Neural cell (in vitro differentiated cells): ENCODE measurements around the gene SH3PXD2A. TPM values are rescaled to one million over a fixed set of nuclear protein-coding genes. Genes with fewer than 3 reads are reported as not detected.

Experiments
- H2AFZ ChIP-seq: fragments of 200-600, 300-800 bp; sonication (generic), shearing (Covaris generic); 2 replicates; pipeline ENCODE4 v1.6.0; 2014; ENCODE audit warnings: low read depth, mild to moderate bottlenecking, antibody characterized with exemption, low read length, moderate library complexity
- H3F3A ChIP-seq: fragments of 200-600 bp; shearing (Covaris generic); 2 replicates; pipeline ENCODE4 v1.6.1; 2016; ENCODE audit warnings: mild to moderate bottlenecking, moderate library complexity, mixed read lengths, antibody characterized with exemption, low read length; ENCODE audit not compliant: insufficient read depth, poor library complexity, severe bottlenecking
- H3K27ac ChIP-seq: fragments of 200-600, 300-800 bp; sonication (generic), shearing (Covaris generic); 2 replicates; pipeline ENCODE4 v1.5.1; 2014; ENCODE audit warnings: mild to moderate bottlenecking, low read length, moderate library complexity
- H3K27me3 ChIP-seq: fragments of 300-800, 200-600 bp; sonication (generic), shearing (Covaris generic); 2 replicates; pipeline ENCODE4 v1.6.0; 2014; ENCODE audit warnings: mild to moderate bottlenecking, low read depth, low read length, moderate library complexity; ENCODE audit not compliant: insufficient read depth
- H3K36me3 ChIP-seq: fragments of 300-800, 200-600 bp; sonication (generic), shearing (Covaris generic); 2 replicates; pipeline ENCODE4 v1.5.1; 2014; ENCODE audit warnings: mild to moderate bottlenecking, antibody characterized with exemption, low read length, moderate library complexity; ENCODE audit not compliant: insufficient read depth
- H3K4me2 ChIP-seq: fragments of 300-800, 200-600 bp; sonication (generic), shearing (Covaris generic); 2 replicates; pipeline ENCODE4 v1.6.0; 2014; ENCODE audit warnings: mild to moderate bottlenecking, low read length
- H3K4me3 ChIP-seq: fragments of 300-800, 200-600 bp; sonication (generic), shearing (Covaris generic); 2 replicates; pipeline ENCODE4 v1.5.1; 2014; ENCODE audit warnings: mild to moderate bottlenecking, low read length, moderate library complexity
- H3K79me2 ChIP-seq: fragments of 200-600 bp; shearing (Covaris generic); replicated peaks from 2 replicates; pipeline ENCODE4 v1.6.0; 2014; ENCODE audit warnings: mild to moderate bottlenecking, low read length, moderate library complexity; ENCODE audit not compliant: insufficient read depth
- H3K9ac ChIP-seq: fragments of 300-800, 200-600 bp; sonication (generic), shearing (Covaris generic); 2 replicates; pipeline ENCODE4 v1.6.1; 2016; ENCODE audit warnings: mild to moderate bottlenecking, low read length, mixed read lengths
- H3K9me2 ChIP-seq: fragments of 200-600 bp; shearing (Covaris generic); 2 replicates; pipeline ENCODE4 v1.6.1; 2016; ENCODE audit warnings: mild to moderate bottlenecking, low read length, mixed read lengths; ENCODE audit not compliant: insufficient read depth
- H3K9me3 ChIP-seq: fragments of 200-600, 300-800 bp; sonication (generic), shearing (Covaris generic); 2 replicates; pipeline ENCODE4 v1.6.1; 2016; ENCODE audit warnings: mild to moderate bottlenecking, mixed run types, low read length, moderate library complexity, mixed read lengths
- H4K20me1 ChIP-seq: fragments of 200-600 bp; shearing (Covaris generic); 2 replicates; pipeline ENCODE4 v1.6.1; 2016; ENCODE audit warnings: mild to moderate bottlenecking, mixed run types; ENCODE audit not compliant: insufficient read depth
- CTCF ChIP-seq: fragments of 450-650 bp; IDR thresholded peaks from 2 replicates; pipeline ENCODE4 v1.5.1; 2014; ENCODE audit warnings: antibody characterized with exemption, mild to moderate bottlenecking, moderate library complexity; ENCODE audit not compliant: poor library complexity, severe bottlenecking
- EP300 ChIP-seq: fragments of 450-650 bp; conservative IDR thresholded peaks from 2 replicates; pipeline ENCODE4 v1.6.1; 2014; ENCODE audit warnings: antibody characterized with exemption, mild to moderate bottlenecking, moderate library complexity; ENCODE audit not compliant: poor library complexity, severe bottlenecking
- EZH2 ChIP-seq: fragments of 200-600, 300-800 bp; shearing (Covaris generic), sonication (generic); IDR thresholded peaks from 2 replicates; pipeline ENCODE4 v1.6.1; 2014; ENCODE audit warnings: antibody characterized with exemption, low read length, borderline replicate concordance, mild to moderate bottlenecking; ENCODE audit not compliant: insufficient read depth, poor library complexity, severe bottlenecking
- MXI1 ChIP-seq: fragments of 450-650 bp; conservative IDR thresholded peaks from 2 replicates; pipeline ENCODE4 v1.6.1; 2014; ENCODE audit warnings: antibody characterized with exemption, mild to moderate bottlenecking; ENCODE audit not compliant: poor library complexity, severe bottlenecking
- POLR2AphosphoS5 ChIP-seq: IDR thresholded peaks from 2 replicates; pipeline ENCODE4 v1.6.1; 2012
- RAD21 ChIP-seq: fragments of 450-650 bp; conservative IDR thresholded peaks from 2 replicates; pipeline ENCODE4 v1.6.1; 2014; ENCODE audit warnings: antibody characterized with exemption, mild to moderate bottlenecking, moderate library complexity
- REST ChIP-seq: IDR thresholded peaks from 2 replicates; pipeline ENCODE4 v1.6.1; 2012; ENCODE audit warnings: borderline replicate concordance
- SMC3 ChIP-seq: fragments of 450-650 bp; conservative IDR thresholded peaks from 2 replicates; pipeline ENCODE4 v1.6.1; 2014; ENCODE audit warnings: antibody characterized with exemption, mild to moderate bottlenecking, moderate library complexity; ENCODE audit not compliant: poor library complexity
- TAF1 ChIP-seq: IDR thresholded peaks from 2 replicates; pipeline ENCODE4 v1.6.1; 2012; ENCODE audit warnings: low read depth
- polyA plus RNA-seq: library from polyadenylated mRNA; depleted of rRNA; stranded (reverse); fragments of >200 nt; gene quantifications from 2 replicates; pipeline ENCODE4 v1.2.3, GENCODE V29; 2014

SH3PXD2A gene
- polyA plus RNA-seq, 1 donor from 2014 or later: 5.2 TPM

GRCh38 chr10:103851261-103851660, 4.1 kb downstream of the SH3PXD2A start:
- TF ChIP-seq REST (no peak), TAF1 (no peak), POLR2AphosphoS5 (no peak), MXI1 (no peak), EP300 (no peak), CTCF (no peak), SMC3 (no peak), RAD21 (no peak), EZH2 (no peak)
- H3K4me2 ChIP-seq: no peak overlapping the region

GRCh38 chr10:103850572-103850895, 4.8 kb downstream of the SH3PXD2A start:
- TF ChIP-seq MXI1 (no peak), REST (no peak), SMC3 (no peak), RAD21 (no peak), POLR2AphosphoS5 (no peak), EP300 (no peak), TAF1 (no peak), CTCF (no peak), EZH2 (no peak)
- Histone ChIP-seq H3K27ac (no peak overlapping the region), H3K36me3 (no peaks in the 10 kb centered on the region), H3K27me3 (no peaks in the 10 kb centered on the region), H4K20me1 (no peaks in the 10 kb centered on the region), H2AFZ (no peak overlapping the region), H3K9ac (no peak overlapping the region), H3K79me2 (peaks cover 14% of the 10 kb centered on the region), H3K4me3 (no peak overlapping the region), H3K4me2 (no peak overlapping the region), H3K9me3 (no peaks in the 10 kb centered on the region), H3F3A (no peaks in the 10 kb centered on the region), H3K9me2 (no peaks in the 10 kb centered on the region)

More at GRCh38 chr10:103851261-103851660, 4.1 kb downstream of the SH3PXD2A start:
- Histone ChIP-seq H3K79me2 (peaks cover 14% of the 10 kb centered on the region), H3K9ac (no peak overlapping the region), H4K20me1 (no peaks in the 10 kb centered on the region), H3F3A (no peaks in the 10 kb centered on the region), H2AFZ (no peak overlapping the region), H3K27me3 (no peaks in the 10 kb centered on the region), H3K27ac (no peak overlapping the region), H3K9me2 (no peaks in the 10 kb centered on the region), H3K4me3 (no peak overlapping the region), H3K9me3 (no peaks in the 10 kb centered on the region), H3K36me3 (no peaks in the 10 kb centered on the region)
